ENCODE data around the gene ENPP1. TPM values are rescaled to one million over a fixed set of nuclear protein-coding genes. Genes with fewer than 3 reads are reported as not detected.

ENPP1 gene
- total RNA-seq, 6 donors from 2014 or later: 0.89 to 2.4 (median 1.5) TPM

DNA sequence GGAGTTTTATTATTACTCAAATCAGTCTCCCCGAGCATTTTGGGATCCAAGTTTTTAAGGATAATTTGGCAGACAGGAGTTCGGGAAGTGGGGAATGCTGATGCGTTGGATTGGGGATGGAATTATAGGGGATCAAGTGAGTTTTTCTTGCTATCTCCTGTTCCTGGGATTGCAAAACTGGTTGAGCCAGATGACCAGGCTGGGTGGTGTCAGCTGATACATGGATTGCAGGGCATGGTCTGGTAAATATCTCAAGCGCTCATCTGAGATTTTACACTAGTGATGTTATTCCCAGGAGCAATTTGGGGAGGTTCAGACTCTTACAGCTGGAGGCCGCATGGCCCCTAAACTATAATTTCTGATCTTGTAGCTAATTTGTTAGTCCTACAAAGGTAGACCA is 54.7 kb downstream of the ENPP1 start:
- TF ChIP-seq, protein P1, sequence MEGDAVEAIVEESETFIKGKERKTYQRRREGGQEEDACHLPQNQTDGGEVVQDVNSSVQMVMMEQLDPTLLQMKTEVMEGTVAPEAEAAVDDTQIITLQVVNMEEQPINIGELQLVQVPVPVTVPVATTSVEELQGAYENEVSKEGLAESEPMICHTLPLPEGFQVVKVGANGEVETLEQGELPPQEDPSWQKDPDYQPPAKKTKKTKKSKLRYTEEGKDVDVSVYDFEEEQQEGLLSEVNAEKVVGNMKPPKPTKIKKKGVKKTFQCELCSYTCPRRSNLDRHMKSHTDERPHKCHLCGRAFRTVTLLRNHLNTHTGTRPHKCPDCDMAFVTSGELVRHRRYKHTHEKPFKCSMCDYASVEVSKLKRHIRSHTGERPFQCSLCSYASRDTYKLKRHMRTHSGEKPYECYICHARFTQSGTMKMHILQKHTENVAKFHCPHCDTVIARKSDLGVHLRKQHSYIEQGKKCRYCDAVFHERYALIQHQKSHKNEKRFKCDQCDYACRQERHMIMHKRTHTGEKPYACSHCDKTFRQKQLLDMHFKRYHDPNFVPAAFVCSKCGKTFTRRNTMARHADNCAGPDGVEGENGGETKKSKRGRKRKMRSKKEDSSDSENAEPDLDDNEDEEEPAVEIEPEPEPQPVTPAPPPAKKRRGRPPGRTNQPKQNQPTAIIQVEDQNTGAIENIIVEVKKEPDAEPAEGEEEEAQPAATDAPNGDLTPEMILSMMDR (IDR thresholded peaks at IDR 0.05): no peak
- TF ChIP-seq POLR2AphosphoS5 (IDR thresholded peaks at IDR 0.05) (no peak), POLR2A (IDR thresholded peaks at IDR 0.05) (no peak), EP300 (IDR thresholded peaks at IDR 0.05) (no peak)
- Histone ChIP-seq H3K27me3 (no peaks in the 10 kb centered on the region), H3K27ac (no peak overlapping the region), H3K4me1 (no peaks in the 10 kb centered on the region), H3K4me3 (no peak overlapping the region), H3K36me3 (no peaks in the 10 kb centered on the region), H3K9me3 (no peaks in the 10 kb centered on the region)
- 92 to 94% methylated on average over 5 of the region's 5 CpGs for WGBS, 2 donors
- DNase-seq (no peak), ATAC-seq (ENCODE audit: low FRiP score in 2 of 2) (no peak)

DNA sequence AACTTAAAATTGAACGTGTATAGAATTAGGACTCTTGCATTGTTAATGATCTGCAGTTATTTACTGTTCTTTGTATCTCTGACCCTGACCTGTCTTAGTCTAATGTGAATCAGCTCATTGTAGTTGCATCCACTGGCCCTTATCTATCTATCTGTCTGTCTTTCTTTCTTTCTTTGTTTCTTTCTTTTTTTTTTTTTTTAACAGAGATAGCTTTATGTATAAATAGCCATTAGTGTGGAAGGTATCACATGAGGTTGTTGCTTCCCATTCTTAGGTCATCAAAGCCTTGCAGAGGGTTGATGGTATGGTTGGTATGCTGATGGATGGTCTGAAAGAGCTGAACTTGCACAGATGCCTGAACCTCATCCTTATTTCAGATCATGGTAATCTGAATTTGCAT is 59.9 kb downstream of the ENPP1 start:
- Histone ChIP-seq H3K27ac (no peak overlapping the region), H3K4me3 (no peak overlapping the region), H3K36me3 (no peaks in the 10 kb centered on the region), H3K4me1 (no peaks in the 10 kb centered on the region), H3K27me3 (no peaks in the 10 kb centered on the region), H3K9me3 (no peaks in the 10 kb centered on the region)
- TF ChIP-seq POLR2A (IDR thresholded peaks at IDR 0.05): no peak
- TF ChIP-seq POLR2AphosphoS5 (IDR thresholded peaks at IDR 0.05): no peak
- TF ChIP-seq, protein P1 (IDR thresholded peaks at IDR 0.05): no peak
- no peak for TF ChIP-seq EP300 (IDR thresholded peaks at IDR 0.05)
- ATAC-seq (ENCODE audit: low FRiP score in 2 of 2) (no peak), DNase-seq (no peak)
- 67 to 72% methylated on average over 1 of the region's 1 CpG for WGBS, 2 donors

DNA sequence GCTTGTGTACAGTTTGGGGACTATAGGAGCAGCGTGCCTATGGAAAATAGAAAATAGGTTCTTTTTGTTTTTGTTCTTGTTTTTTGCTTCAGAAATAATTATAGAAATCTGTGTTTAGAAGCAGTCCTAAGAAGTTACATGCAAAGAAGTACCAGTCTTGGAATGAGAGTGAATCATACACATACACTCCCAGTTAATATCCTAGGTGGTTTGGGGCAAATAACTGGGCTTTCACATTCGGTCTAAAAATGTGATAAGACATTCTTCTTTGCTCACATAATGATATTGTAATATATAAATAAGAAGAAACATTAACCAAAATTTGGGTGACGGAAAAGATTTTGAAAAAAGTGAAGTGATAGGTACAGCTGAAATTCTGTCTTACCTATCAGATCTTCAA is 61.0 kb downstream of the ENPP1 start:
- ATAC-seq (ENCODE audit: low FRiP score in 2 of 2): no peak
- no peak for DNase-seq
- H3K9me3 ChIP-seq: no peaks in the 10 kb centered on the region
- H3K27ac ChIP-seq: no peak overlapping the region
- 89 to 94% methylated on average over 3 of the region's 3 CpGs for WGBS, 2 donors
- no peaks in the 10 kb centered on the region for H3K27me3 ChIP-seq
- TF ChIP-seq POLR2A (IDR thresholded peaks at IDR 0.05) (no peak), POLR2AphosphoS5 (IDR thresholded peaks at IDR 0.05) (no peak), EP300 (IDR thresholded peaks at IDR 0.05) (no peak)
- TF ChIP-seq, protein P1 (IDR thresholded peaks at IDR 0.05): no peak
- no peaks in the 10 kb centered on the region for H3K4me1 ChIP-seq
- no peaks in the 10 kb centered on the region for H3K36me3 ChIP-seq
- H3K4me3 ChIP-seq: no peak overlapping the region

DNA sequence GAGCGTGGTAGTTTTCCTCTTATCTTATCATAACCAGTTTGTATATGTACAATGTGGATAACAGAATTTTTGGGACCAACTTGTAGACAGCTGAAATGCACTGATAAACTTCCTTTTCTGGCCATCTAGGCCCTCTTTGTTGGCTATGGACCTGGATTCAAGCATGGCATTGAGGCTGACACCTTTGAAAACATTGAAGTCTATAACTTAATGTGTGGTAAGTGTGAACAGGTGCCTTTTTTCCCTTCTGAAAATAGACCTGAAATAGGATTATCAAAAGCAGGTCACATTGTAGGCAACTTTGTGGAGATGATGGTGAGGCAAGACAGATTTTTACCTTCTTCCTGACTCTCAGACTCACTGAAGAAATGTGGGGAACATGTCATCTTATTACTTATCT is 67.8 kb downstream of the ENPP1 start:
- ATAC-seq (ENCODE audit: low FRiP score in 2 of 2): no peak
- H3K4me1 ChIP-seq: no peaks in the 10 kb centered on the region

DNA sequence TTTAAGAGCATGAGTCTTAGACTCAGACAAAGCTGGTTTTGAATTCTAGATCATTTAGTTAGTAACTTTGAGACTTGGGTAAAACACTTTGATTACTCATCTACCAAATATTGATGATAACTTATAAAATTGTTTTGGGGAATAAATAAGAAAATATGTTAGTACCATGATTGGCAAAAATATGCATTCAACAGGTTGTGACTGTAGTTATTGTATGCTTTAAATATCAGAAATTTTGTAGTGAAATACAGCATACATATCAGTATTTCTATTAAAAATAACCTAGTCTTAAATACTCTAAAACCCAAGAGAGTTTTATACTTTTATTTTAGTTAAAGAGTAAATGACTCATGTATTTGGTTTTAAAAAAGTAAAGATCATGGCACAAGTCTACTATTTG is 68.7 kb downstream of the ENPP1 start:
- H3K27ac ChIP-seq: no peak overlapping the region
- H3K4me3 ChIP-seq: no peak overlapping the region
- no peaks in the 10 kb centered on the region for H3K27me3 ChIP-seq
- no peaks in the 10 kb centered on the region for H3K36me3 ChIP-seq
- H3K4me1 ChIP-seq: no peaks in the 10 kb centered on the region
- TF ChIP-seq POLR2A (IDR thresholded peaks at IDR 0.05): no peak
- ATAC-seq (ENCODE audit: low FRiP score in 2 of 2) (no peak), DNase-seq (no peak)
- H3K9me3 ChIP-seq: no peaks in the 10 kb centered on the region

More for the DNA sequence above, 67.8 kb downstream of the ENPP1 start:
- no peak overlapping the region for H3K4me3 ChIP-seq
- TF ChIP-seq, protein P1 (IDR thresholded peaks at IDR 0.05): no peak
- TF ChIP-seq EP300 (IDR thresholded peaks at IDR 0.05): no peak
- no peak for TF ChIP-seq POLR2AphosphoS5 (IDR thresholded peaks at IDR 0.05)
- no peak for TF ChIP-seq POLR2A (IDR thresholded peaks at IDR 0.05)
- H3K36me3 ChIP-seq: no peaks in the 10 kb centered on the region
- H3K9me3 ChIP-seq: no peaks in the 10 kb centered on the region
- no peak for DNase-seq
- H3K27me3 ChIP-seq: no peaks in the 10 kb centered on the region
- H3K27ac ChIP-seq: no peak overlapping the region
- 36 to 74% methylated on average over 1 of the region's 1 CpG for WGBS, 2 donors

Measured in upper lobe of left lung (tissue), 6 donors.